Common myeloid progenitor, CD34-positive (primary cell): ENCODE data around the gene PPP1R2C.

Experiments used
- CTCF ChIA-PET: fragments of 350-600 bp; sonication (Branson Sonifier 250); formaldehyde crosslinking; loops from one replicate; lab custom pipeline; 2021; ENCODE audit warnings: antibody characterized with exemption; lab: Charles Lee
- POLR2A ChIA-PET: fragments of 350-600 bp; sonication (Branson Sonifier 250); formaldehyde crosslinking; loops from one replicate; lab custom pipeline; 2021; ENCODE audit warnings: antibody characterized with exemption; lab: Charles Lee
- DNase-seq, 3 donors: peaks; one replicate each; pipeline versions ENCODE4 v3.0.0 to v3.0.0-alpha.2; 2013
- H3K27ac ChIP-seq, 2 experiments: 1 replicate in 1 of 2; 2 replicates in 1 of 2; pipeline ENCODE4 v1.7.0; 2013; ENCODE audit warnings: inconsistent platforms in 2 of 2, low read length in 2 of 2, mild to moderate bottlenecking in 2 of 2, low read depth in 1 of 2, moderate library complexity in 1 of 2; ENCODE audit not compliant: severe bottlenecking in 2 of 2, insufficient read depth in 1 of 2, poor library complexity in 1 of 2
- H3K27me3 ChIP-seq, 5 experiments: replicated peaks in 2 of 5; 1 replicate in 3 of 5; 2 replicates in 2 of 5; pipeline versions ENCODE4 v1.6.1 to v1.7.0; 2013; ENCODE audit warnings: low read length in 4 of 5, mild to moderate bottlenecking in 2 of 5, moderate library complexity in 2 of 5, inconsistent platforms in 1 of 5; ENCODE audit not compliant: insufficient read depth in 5 of 5, control insufficient read depth in 4 of 5
- H3K36me3 ChIP-seq, 4 experiments: 1 replicate in 2 of 4; 2 replicates in 2 of 4; pipeline versions ENCODE4 v1.6.1 to v1.7.0; 2013; ENCODE audit warnings: low read length in 3 of 4, control low read depth in 1 of 4, mild to moderate bottlenecking in 1 of 4; ENCODE audit not compliant: control insufficient read depth in 4 of 4, insufficient read depth in 4 of 4
- H3K4me1 ChIP-seq, 4 experiments: 1 replicate in 3 of 4; 2 replicates in 1 of 4; pipeline versions ENCODE4 v1.6.1 to v1.7.1; 2013; ENCODE audit warnings: low read length in 3 of 4, mild to moderate bottlenecking in 3 of 4, control low read depth in 1 of 4, inconsistent platforms in 1 of 4, moderate library complexity in 1 of 4; ENCODE audit not compliant: control insufficient read depth in 4 of 4, insufficient read depth in 4 of 4; ENCODE audit errors: control extremely low read depth in 1 of 4
- H3K4me3 ChIP-seq, 7 experiments: 1 replicate in 4 of 7; 2 replicates in 3 of 7; pipeline versions ENCODE4 v1.5.1 to v1.7.0; 2013; ENCODE audit warnings: mild to moderate bottlenecking in 7 of 7, low read length in 6 of 7, moderate library complexity in 6 of 7, inconsistent platforms in 2 of 7, low read depth in 2 of 7, control low read depth in 1 of 7; ENCODE audit not compliant: insufficient read depth in 4 of 7, control insufficient read depth in 1 of 7; ENCODE audit errors: extremely low read depth in 1 of 7
- H3K9me3 ChIP-seq, 5 experiments: 1 replicate in 4 of 5; 2 replicates in 1 of 5; pipeline versions ENCODE4 v1.6.1 to v1.7.1; 2013; ENCODE audit warnings: low read length in 4 of 5, mild to moderate bottlenecking in 2 of 5, inconsistent platforms in 1 of 5, low read depth in 1 of 5, moderate library complexity in 1 of 5; ENCODE audit not compliant: control insufficient read depth in 4 of 5, insufficient read depth in 2 of 5; ENCODE audit errors: control extremely low read depth in 1 of 5
- WGBS: methylation state at CpG from one replicate; pipeline ENCODE4 v1.1.5; 2013; ENCODE audit not compliant: insufficient coverage; 5-methylcytosine and 5-hydroxymethylcytosine counted together

The PPP1R2C gene

GRCh38 chrX:42735250-42735649 is 42.7 kb downstream of the PPP1R2C start:
- CTCF ChIA-PET, result no interaction called here
- peaks cover 0 to 16% (median 4%) of the 10 kb centered on the region in 4 experiments for H3K4me1 ChIP-seq
- H3K4me3 ChIP-seq, result no peak overlapping the region
- no CpG with 5 or more reads among the region's 2 CpGs for WGBS
- no peaks in the 10 kb centered on the region for H3K36me3 ChIP-seq
- H3K27ac ChIP-seq, result no peak overlapping the region
- no peak for DNase-seq
- POLR2A ChIA-PET, result no interaction called here
- H3K9me3 ChIP-seq, result peaks cover 0 to under 1% (median 0%) of the 10 kb centered on the region in 5 experiments
- H3K27me3 ChIP-seq, result peaks cover 0 to 2% (median 0%) of the 10 kb centered on the region in 5 experiments

DNA sequence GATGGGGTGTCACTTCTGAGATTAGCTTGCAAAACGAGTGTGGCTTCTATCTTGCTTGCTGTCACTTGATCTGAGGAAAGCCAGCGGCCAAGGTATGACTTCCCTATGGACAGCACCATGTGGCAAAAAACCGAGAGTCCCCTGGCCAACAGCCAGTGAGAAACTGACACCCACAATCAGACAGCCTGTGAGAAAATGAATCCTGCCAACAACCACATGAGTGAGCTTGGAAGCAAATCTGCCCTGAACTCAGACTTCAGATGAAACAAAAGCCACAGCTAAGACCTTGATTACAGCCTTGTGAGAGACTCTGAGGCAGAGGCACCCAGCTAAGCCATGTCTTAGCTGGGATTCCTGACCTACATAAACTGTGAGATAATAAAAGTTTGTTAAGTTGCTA is 45.5 kb downstream of the PPP1R2C start:
- ChIA-PET POLR2A (no interaction called here), CTCF (interaction anchor here (1.6 kb wide), 1 partner anchor 17 kb away, joined by 3 read pairs; no protein-coding TSS in a partner anchor)
- H3K27ac ChIP-seq, result no peak overlapping the region
- WGBS, result 50% methylated on average over 3 of the region's 3 CpGs
- peaks cover 0 to 1% (median 0%) of the 10 kb centered on the region in 5 experiments for H3K9me3 ChIP-seq
- H3K27me3 ChIP-seq, result peaks cover 0 to 2% (median 0%) of the 10 kb centered on the region in 5 experiments
- H3K4me3 ChIP-seq, result no peak overlapping the region
- no peak for DNase-seq
- H3K36me3 ChIP-seq, result no peaks in the 10 kb centered on the region
- H3K4me1 ChIP-seq, result no peaks in the 10 kb centered on the region
